Suprapubic skin (tissue), 4 donors: ENCODE data around the gene EPB41L2. TPM values are rescaled to one million over a fixed set of nuclear protein-coding genes. Genes with fewer than 3 reads are reported as not detected.

Experiments used
- DNase-seq, 2 donors: peaks; one replicate each; pipeline ENCODE4 v3.0.0-alpha.2; 2019; ENCODE audit warnings: low spot score in 2 of 2
- H3K27ac ChIP-seq: fragments of 200-600 bp; sonication (generic); one replicate; pipeline ENCODE4 v1.5.1; 2019
- H3K27me3 ChIP-seq: fragments of 200-600 bp; sonication (generic); one replicate; pipeline ENCODE4 v1.5.1; 2019
- H3K36me3 ChIP-seq: fragments of 200-600 bp; sonication (generic); one replicate; pipeline ENCODE4 v1.5.1; 2019
- H3K4me1 ChIP-seq: fragments of 200-600 bp; sonication (generic); one replicate; pipeline ENCODE4 v1.5.1; 2019
- H3K4me3 ChIP-seq: fragments of 200-600 bp; sonication (generic); one replicate; pipeline ENCODE4 v1.5.1; 2019; ENCODE audit warnings: mild to moderate bottlenecking
- H3K9me3 ChIP-seq: fragments of 200-600 bp; sonication (generic); one replicate; pipeline ENCODE4 v1.5.1; 2019
- CTCF ChIP-seq, 2 donors: fragments of 200-600 bp in 1 of 2; fragments of 450-650 bp in 1 of 2; sonication (generic) in 1 of 2; IDR thresholded peaks; one replicate each; pipeline ENCODE4 v1.5.1; 2016 to 2019; ENCODE audit warnings: antibody characterized with exemption in 2 of 2, mild to moderate bottlenecking in 1 of 2, moderate library complexity in 1 of 2
- EP300 ChIP-seq: sonication (generic); formaldehyde crosslinking; IDR thresholded peaks from one replicate; pipeline ENCODE4 v1.6.1; 2017; ENCODE audit warnings: antibody characterized with exemption
- POLR2A ChIP-seq, 2 donors: fragments of 450-650 bp; IDR thresholded peaks; one replicate each; pipeline ENCODE4 v1.6.1; 2017; ENCODE audit warnings: antibody characterized with exemption in 2 of 2, mild to moderate bottlenecking in 2 of 2, moderate library complexity in 2 of 2
- POLR2AphosphoS5 ChIP-seq, 3 donors: sonication (generic); formaldehyde crosslinking; IDR thresholded peaks; one replicate each; pipeline ENCODE4 v1.6.1; 2017; ENCODE audit warnings: antibody characterized with exemption in 3 of 3
- WGBS: methylation state at CpG from one replicate; pipeline ENCODE4 v1.1.5; 2018; 5-methylcytosine and 5-hydroxymethylcytosine counted together
- total RNA-seq, 4 donors: library from RNA; depleted of rRNA; stranded (reverse); fragments of >200 nt; gene quantifications; one replicate each; pipeline ENCODE4 v1.1.0, GENCODE V29; 2016

EPB41L2 gene
- total RNA-seq, 4 donors from 2014 or later: 11.4 to 26.8 (median 15.4) TPM

GRCh38 chr6:130827247-130828149, 235.5 kb downstream of the EPB41L2 start, which contains the start of gene SMLR1:
SMLR1 (plus strand) TSS chr6:130827406; CDS start chr6:130827414, 8 bp downstream.
- H3K27ac ChIP-seq: no peak within 1 kb of the TSS
- H3K27me3 ChIP-seq: no peaks in the 10 kb centered on the region
- H3K36me3 ChIP-seq: no peaks in the 10 kb centered on the region
- WGBS: 84% methylated on average over 11 of the region's 11 CpGs
- no peak for DNase-seq
- H3K9me3 ChIP-seq: no peaks in the 10 kb centered on the region
- no peak for TF ChIP-seq POLR2AphosphoS5 (IDR thresholded peaks at IDR 0.05)
- no peak for TF ChIP-seq CTCF (IDR thresholded peaks at IDR 0.05)
- TF ChIP-seq POLR2A (IDR thresholded peaks at IDR 0.05): no peak
- no peak for TF ChIP-seq EP300
- no peaks in the 10 kb centered on the region for H3K4me1 ChIP-seq
- no peak within 1 kb of the TSS for H3K4me3 ChIP-seq

GRCh38 chr6:130826442-130827246, 236.4 kb downstream of the EPB41L2 start:
- no peaks in the 10 kb centered on the region for H3K4me1 ChIP-seq
- no peak for DNase-seq
- TF ChIP-seq POLR2AphosphoS5 (IDR thresholded peaks at IDR 0.05): no peak
- TF ChIP-seq EP300: no peak
- TF ChIP-seq POLR2A (IDR thresholded peaks at IDR 0.05): no peak
- TF ChIP-seq CTCF (IDR thresholded peaks at IDR 0.05): no peak
- no peaks in the 10 kb centered on the region for H3K9me3 ChIP-seq
- H3K27ac ChIP-seq: no peak overlapping the region
- H3K27me3 ChIP-seq: no peaks in the 10 kb centered on the region
- WGBS: 95% methylated on average over 4 of the region's 4 CpGs
- H3K4me3 ChIP-seq: no peak overlapping the region
- H3K36me3 ChIP-seq: no peaks in the 10 kb centered on the region

- H3K9me3 ChIP-seq: no peaks in the 10 kb centered on the region
- WGBS: 74% methylated on average over 3 of the region's 3 CpGs
- no peaks in the 10 kb centered on the region for H3K4me1 ChIP-seq
- DNase-seq: no peak
- H3K36me3 ChIP-seq: no peaks in the 10 kb centered on the region
- no peak overlapping the region for H3K27ac ChIP-seq
- no peaks in the 10 kb centered on the region for H3K27me3 ChIP-seq
- no peak overlapping the region for H3K4me3 ChIP-seq
- TF ChIP-seq POLR2A (IDR thresholded peaks at IDR 0.05) (no peak), CTCF (IDR thresholded peaks at IDR 0.05) (no peak), EP300 (no peak), POLR2AphosphoS5 (IDR thresholded peaks at IDR 0.05) (no peak)
These were observed 237.1 kb downstream of the EPB41L2 start for GRCh38 chr6:130825772-130826441.

GRCh38 chr6:130824978-130825694, 237.9 kb downstream of the EPB41L2 start:
- H3K4me1 ChIP-seq: no peaks in the 10 kb centered on the region
- H3K27me3 ChIP-seq: no peaks in the 10 kb centered on the region
- WGBS: 86% methylated on average over 5 of the region's 5 CpGs
- H3K9me3 ChIP-seq: no peaks in the 10 kb centered on the region
- TF ChIP-seq EP300: no peak
- TF ChIP-seq CTCF (IDR thresholded peaks at IDR 0.05): no peak
- no peak for TF ChIP-seq POLR2A (IDR thresholded peaks at IDR 0.05)
- TF ChIP-seq POLR2AphosphoS5 (IDR thresholded peaks at IDR 0.05): no peak
- H3K4me3 ChIP-seq: no peak overlapping the region
- DNase-seq: no peak
- H3K36me3 ChIP-seq: no peaks in the 10 kb centered on the region
- no peak overlapping the region for H3K27ac ChIP-seq
